Posterior cingulate gyrus (tissue), 11 donors: ENCODE measurements around the gene FOXN3.

Experiments used
- DNase-seq, 10 donors: peaks; one replicate each; pipeline versions ENCODE4 v3.0.0 to v3.0.0-alpha.2; 2020 to 2021; ENCODE audit warnings: mixed read lengths in 3 of 10
- intact Hi-C: fragments of 100-400 bp; cut with DNase I; formaldehyde crosslinking; loops from one replicate; pipeline ENCODE4 v1.15.1; 2023

The FOXN3 gene

DNA sequence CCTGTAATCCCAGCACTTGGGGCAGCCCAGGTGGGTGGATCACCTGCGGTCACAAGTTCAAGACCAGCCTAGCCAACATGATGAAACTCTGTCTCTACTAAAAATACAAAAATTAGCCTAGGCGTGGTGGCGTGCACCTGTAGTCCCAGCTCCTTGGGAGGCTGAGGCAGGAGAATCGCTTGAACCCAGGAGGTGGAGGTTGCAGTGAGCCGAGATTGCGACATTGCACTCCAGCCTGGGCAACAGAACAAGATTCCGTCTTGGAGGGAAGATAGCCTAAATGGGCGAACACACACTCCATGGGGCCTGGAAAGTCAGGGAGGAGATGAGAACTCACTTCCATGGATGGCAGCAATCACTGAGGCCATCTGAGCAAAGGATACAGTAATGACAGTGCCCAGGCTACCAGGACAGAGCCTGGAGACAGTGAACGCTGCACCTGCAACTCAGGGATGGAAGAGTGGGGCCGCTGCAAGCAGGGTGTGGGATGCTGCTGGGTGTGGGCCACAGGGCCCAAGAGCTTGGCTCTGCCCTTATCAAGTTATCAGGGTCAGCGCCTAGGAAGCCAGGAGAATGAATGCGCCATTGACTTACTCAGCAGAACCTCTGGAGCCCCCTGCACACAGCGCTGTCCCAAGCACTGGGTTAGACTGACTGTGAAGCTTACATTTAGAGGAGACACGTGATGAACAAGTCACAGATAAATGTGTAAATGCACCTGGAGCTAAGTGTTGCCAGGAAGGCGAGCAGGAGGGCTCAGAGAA, 28.9 kb downstream of the FOXN3 start:
- intact Hi-C loops = no loop called here

DNA sequence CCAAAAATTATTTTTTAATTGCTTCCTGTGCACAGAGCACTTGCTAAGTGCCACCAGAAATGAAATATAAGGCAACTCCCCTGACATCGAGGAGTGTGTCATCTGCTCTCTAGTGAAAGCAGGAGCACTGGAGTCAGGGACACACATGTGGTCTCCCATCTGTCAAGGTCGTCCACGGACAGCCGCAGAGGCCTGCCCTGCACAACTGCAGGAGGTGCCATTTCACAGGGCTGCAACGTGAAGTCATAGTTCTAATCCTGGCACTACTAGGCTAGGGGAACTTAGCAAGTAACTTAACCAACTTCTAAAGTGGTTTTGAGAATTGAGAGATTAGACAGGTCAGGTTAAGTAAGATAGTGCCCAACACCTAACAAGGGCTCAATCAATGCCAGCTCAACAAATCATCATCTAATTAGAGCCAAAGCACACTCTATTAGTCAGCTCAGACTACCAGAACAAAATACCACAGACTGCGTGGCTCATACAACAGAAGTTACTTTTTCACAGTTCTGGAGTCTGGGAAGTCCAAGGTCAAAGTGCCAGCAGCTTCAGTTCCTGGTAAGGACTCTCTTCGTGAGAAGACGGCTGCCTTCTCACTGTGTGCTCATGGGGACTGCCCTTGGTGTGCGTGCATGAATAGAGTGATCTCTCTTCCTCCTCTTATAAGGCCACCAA, 30.7 kb downstream of the FOXN3 start:
- intact Hi-C loops = no loop called here
- DNase-seq = no peak

More for the DNA sequence above, 28.9 kb downstream of the FOXN3 start:
- peak in 1 of 10 donors; percentile 47 for DNase-seq

DNA sequence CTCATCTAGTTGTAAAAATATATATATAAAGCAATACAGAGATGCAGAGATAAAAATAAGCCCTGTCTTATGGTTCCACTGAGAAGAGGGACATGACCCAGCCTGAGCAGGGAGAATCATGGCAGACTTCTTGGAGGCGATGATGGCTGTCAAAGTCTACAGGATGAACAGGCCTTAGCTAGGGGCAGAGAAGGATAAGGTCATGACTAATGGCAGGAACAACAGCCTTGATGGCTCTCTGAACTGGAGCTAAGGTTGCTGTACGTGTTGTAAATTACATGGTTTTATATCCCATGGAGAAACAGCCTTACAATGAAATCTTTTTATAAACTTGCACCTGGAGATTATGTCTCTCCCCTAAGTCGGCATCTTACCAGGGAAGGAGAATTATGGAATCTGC, 32.4 kb downstream of the FOXN3 start:
- no peak for DNase-seq
- intact Hi-C loops = no loop called here

DNA sequence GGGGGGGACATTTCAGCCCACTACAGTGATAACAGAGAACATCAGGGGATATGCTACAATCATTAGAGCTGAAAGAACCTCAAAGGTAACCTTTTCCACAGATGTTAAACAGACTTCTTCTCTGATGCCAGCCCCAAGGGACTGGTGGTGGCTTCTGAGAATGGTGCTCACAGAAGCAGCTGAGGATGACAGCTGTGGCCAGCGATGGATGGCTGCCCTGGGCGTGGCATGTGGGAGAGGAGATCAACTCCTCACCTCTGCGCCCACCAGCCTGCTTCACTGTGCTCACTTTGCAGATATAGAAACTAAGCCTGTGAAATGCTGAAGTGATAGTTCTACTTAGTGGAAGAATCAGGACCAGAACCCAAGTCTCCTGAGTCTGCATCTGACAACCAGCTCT, 33.0 kb downstream of the FOXN3 start:
- intact Hi-C loops = no loop called here
- no peak for DNase-seq

DNA sequence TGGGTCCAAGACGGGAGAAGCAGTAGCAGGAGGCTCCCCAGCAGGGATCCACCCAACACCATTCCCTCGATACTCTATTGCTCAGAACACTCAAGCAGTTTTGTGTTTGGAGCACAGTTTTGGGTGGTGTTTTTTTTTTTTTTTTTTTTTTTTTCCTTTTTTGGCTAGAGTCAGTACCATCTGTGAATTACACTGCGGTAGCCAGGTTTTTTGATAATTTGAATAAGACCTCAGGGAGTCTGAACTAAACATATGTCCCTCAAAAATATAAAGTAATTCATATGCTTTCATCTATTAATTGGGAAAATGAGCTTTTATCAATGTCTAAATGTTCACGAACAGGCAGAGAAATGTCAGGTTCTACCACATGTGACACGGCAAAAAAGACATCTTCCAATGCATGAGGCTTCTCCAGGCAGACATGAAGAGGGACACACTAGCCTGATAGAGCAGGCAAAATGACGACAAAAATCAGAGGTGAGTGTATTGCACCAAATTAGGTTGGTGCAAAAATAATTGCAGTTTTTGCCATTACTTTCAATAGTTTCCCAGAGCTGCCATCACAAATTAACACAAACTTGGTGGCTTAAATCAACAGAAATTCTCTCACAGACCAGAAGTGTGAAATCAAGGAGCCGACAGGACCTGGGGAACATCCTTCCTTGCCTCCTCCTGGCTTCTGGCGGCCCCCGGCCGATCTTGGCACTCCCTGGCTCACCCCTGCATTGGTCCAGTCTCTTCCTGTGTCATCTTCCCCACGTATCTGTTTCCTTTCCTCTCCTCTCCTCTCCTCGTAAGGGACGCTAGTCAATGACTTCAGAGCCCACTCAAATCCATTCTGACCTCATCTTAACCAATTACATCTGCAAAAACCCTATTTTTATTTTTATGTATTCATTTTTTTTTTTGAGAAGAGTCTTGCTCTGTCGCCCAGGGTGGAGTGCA, 33.9 kb downstream of the FOXN3 start:
- intact Hi-C loops = no loop called here
- DNase-seq = no peak

DNA sequence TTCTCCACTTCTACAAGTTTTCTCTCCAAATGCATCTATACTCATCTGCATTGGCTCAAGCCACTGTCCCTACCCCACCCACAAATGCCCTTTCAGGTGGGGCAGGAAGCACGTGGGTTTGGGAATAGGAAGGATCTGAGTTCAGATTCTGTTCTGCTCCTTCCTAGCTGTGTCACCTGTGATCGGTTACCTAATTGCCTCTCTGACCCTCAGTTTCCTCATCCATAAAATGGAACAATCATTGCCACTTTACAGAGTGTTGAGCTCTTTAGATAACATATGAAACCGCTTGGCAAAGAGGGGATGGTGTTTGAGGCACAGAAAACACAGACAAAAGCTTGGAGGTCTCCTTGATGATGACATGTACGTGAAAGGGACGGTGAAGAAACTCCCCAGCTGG, 34.5 kb downstream of the FOXN3 start:
- intact Hi-C loops = no loop called here
- DNase-seq = no peak

DNA sequence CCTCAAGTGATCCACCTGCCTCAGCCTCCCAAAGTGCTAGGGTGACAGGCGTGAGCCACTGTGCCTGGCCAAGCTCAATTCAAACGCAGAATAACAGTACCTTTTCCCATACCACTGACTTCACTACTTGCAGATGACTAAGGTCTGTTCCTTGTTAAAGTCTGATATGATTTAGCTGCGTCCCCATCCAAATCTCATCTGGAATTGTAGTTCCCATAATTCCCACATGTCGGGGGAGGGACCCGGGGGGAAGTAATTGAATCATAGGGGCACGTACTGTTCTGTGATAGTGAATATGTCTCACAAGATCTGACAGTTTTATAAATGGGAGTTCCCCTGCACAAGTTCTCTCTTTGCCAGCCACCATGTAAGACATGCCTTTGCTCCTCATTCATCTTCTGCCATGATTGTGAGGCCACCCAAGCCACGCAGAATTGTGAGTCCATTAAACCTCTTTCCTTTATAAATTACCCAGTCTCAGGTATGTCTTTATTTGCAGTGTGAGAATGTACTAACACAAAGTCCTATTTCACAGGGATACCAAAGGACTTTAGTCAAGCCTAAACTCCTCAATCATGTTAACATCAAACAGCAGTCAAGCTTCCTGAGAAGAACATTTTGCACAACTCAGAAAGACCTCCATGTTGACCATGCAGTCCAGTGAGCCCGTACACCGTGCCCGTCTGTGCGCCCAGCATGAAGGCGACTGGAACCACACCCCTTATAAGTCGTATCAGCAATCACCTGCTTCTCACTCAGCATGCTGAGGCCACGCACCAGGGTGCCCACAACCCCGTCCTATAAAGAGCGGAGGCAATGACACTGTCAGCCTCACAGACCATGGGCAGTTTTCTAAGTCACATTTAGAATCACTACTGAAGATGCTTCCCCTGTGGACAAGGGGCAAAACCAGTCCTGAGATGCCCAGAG, 36.9 kb downstream of the FOXN3 start:
- DNase-seq = no peak
- intact Hi-C loops = no loop called here

DNA sequence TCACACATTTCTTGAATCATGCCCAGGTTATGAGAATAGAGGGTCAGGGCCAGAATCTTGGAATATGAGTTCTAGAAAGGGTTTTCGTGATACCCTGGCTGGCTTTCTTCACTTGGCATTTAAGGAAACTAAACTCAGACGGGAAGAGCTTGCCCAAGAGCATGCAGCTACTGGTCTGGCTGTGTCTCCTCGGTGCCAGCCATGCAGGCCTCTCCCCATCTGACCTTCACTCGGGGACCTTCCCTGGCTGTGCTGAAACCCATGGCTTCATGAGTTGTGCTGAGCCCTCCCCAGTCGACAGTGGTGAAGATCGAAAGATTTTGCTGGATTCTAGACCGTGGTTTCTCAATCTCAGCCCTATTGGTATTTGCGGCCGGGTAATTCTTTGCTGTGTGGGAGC, 38.0 kb downstream of the FOXN3 start:
- no peak for DNase-seq
- intact Hi-C loops = no loop called here

DNA sequence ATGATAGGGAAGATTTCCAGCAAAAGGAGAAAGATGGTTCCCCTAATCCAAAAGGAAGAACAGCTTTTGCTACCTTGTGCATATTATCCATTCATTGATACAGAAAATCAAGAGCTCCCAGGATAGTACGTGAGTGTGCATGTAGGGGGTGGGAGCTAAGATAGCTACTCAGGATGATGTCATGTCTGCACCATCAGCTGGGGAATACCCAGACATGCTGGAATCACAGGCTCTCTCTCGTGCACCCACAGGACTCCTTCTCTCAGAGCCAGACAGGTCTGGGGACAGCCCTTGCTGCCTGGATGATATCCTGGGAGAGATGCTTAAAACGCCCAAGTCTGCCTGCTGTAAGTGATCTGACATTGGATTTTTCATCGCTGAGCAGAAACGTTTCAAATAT, 38.9 kb downstream of the FOXN3 start:
- intact Hi-C loops = no loop called here
- no peak for DNase-seq

DNA sequence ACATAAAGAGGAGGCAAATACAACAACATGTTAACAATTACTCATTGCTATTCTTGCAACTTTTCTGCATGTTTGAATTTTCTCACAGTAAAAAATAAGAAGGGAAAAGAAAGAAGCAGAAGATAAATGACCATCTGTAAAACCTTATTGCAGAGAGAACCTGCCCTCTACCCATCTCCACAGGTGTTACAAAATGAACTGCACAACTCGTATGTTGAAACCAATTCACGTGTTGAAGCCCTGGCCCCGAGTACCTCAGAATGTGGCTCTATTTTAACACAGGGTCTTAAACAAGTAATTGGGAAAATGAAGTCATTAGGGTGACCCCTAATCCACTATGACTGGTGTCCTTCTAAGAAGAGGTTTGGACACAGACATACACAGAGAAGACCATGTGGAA, 39.5 kb downstream of the FOXN3 start:
- DNase-seq = no peak
- intact Hi-C loops = no loop called here

DNA sequence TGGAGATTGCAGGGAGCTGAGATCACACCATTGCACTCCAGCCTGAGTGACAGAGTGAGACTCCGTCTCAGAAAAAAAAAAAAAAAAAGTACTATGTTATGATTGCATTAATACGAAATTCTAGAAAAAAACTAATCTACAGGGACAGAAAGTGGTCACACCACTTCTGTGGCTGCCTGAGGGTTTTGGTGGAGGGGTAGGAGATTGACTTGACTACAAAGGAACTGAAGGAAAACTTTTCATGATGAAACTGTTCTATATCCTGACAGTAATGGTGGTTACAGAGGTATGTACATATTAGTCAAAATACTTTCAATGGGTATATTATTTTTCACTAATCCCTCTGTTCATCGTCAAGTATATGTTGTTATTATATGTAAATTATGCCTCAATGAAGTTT, 42.1 kb downstream of the FOXN3 start:
- intact Hi-C loops = no loop called here

DNA sequence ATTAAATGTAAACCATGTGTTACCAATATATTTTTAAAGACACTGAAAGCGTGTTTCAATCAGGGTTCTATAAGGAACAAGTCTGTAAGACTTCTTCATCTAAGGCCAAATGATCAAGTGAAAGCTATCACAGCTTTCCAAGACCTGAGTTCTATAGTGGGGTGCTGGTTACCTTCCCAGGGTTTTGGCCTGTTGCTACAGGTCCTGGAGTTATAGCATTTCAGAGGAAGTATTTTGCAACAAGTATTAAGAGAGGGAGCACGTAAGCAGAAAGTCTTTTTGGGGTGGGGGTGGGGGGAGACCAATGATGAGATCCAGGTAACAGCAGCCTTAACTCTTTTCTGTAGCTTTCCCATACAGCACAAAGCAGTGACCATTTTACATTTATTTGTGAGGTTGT, 43.8 kb downstream of the FOXN3 start:
- intact Hi-C loops = no loop called here
- DNase-seq = no peak

More for the DNA sequence above, 42.1 kb downstream of the FOXN3 start:
- DNase-seq = no peak

DNA sequence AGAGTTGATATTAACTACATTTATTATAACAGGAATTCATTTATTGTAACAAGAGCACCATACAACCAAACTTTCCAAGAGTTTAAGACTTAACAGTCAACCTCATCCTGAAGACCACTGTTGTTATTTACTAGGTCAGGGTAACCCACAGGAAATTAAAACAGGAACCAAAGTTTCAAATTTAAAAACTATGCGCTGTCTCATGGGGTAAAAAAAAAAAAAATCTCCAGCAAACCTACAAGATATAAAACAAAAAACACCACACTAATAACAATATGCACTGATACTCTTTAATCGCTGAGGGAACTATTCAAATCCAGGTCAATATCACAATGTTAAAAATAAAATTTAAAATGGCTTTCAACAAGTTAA, 44.5 kb downstream of the FOXN3 start:
- intact Hi-C loops = no loop called here
- DNase-seq = no peak

DNA sequence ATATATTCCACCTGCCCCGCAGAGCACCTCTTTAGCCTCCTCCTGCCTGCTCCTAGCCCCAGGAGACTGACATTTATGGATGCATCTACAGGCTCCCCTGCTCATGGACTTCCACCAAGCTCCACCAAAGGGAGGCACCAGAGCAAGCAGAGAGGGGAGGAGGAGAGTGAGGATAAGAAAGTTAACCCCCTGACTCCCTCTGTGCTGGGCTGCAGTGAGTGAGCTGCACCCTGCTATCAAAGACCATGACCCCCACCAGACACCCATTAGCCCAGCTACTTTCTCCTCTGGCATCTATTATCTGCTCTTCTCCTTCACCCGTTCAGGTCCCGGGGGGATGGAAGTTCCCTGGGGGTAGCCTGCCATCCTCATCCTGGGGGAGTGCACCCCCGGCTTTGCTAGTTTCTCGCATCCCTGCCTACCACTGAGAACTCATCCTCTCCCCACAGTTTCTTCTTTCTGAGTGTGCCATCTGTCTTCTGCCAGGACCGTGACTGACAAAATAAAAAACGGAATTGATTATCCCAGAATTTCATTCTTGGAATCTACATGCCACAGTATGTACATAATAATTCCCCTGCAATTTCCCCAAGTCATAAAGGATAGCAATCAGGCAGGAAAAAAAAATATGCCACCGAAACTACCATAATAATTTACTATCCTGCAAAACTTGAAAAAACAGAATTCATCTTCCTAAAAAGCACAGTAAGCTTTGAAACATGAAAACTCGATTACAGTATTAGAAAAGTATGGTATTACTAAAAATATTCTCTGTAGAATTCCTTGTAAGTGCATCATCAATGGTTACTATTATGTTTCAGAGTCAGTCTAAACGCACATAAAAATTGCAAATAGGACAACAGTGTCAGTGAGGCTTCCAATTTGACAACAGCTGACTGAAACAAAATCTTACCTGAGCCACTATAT, 45.2 kb downstream of the FOXN3 start:
- DNase-seq = no peak
- intact Hi-C loops = no loop called here

DNA sequence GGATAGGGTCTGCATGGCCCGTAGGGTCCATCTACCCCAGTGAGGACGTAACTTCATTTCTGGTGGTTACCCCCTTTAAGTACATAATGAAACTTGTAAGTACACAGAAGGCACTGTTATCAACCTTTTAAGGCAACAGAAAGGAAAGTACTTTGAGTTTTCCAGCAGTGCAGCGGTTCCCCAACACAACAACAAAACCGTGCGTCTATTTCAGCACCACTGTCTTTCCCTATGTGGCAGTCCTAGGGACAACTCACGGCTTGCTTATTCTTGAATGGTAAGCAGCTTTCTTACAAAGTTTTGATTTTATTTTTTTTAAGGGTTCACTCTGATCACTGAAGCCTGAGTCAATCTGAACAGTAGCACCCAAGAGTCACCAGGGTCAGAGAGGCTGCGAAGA, 46.3 kb downstream of the FOXN3 start:
- intact Hi-C loops = no loop called here
- no peak for DNase-seq

DNA sequence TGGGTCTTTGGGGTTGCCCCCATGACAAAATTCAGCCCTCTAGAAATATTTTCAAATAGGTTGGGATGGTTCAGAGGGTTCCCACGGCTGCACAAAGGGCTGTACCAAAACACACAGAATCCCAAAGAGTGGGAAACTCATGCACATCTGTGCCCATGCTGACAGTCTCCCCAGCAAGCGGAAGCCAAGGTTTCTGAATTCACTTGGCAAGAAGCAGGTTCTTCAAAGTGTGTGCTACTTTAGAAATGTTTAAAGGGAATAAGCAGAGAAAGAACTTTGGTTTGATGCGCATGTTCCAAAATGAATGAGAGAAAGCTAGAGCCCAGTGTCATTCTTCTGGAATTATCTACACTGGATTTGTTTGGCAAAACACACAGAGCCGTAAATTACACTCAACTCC, 46.7 kb downstream of the FOXN3 start:
- intact Hi-C loops = no loop called here
- no peak for DNase-seq

DNA sequence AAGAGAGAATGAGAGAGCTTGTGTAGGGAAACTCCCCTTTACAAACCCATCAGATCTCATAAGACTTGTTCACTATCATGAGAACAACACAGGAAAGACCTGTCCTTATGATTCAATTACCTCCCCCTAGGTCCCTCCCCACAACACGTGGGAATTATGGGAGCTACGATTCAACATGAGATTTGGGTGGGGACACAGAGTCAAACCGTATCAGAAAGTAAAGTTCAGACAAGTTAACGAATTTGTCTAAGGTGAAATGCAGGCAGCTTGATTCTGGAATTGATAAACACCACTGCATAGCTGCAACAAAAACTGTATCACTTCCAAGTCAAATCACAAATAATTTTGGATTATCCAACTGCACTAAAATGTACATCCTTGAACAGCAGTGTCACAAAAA, 47.4 kb downstream of the FOXN3 start:
- no peak for DNase-seq
- intact Hi-C loops = no loop called here

DNA sequence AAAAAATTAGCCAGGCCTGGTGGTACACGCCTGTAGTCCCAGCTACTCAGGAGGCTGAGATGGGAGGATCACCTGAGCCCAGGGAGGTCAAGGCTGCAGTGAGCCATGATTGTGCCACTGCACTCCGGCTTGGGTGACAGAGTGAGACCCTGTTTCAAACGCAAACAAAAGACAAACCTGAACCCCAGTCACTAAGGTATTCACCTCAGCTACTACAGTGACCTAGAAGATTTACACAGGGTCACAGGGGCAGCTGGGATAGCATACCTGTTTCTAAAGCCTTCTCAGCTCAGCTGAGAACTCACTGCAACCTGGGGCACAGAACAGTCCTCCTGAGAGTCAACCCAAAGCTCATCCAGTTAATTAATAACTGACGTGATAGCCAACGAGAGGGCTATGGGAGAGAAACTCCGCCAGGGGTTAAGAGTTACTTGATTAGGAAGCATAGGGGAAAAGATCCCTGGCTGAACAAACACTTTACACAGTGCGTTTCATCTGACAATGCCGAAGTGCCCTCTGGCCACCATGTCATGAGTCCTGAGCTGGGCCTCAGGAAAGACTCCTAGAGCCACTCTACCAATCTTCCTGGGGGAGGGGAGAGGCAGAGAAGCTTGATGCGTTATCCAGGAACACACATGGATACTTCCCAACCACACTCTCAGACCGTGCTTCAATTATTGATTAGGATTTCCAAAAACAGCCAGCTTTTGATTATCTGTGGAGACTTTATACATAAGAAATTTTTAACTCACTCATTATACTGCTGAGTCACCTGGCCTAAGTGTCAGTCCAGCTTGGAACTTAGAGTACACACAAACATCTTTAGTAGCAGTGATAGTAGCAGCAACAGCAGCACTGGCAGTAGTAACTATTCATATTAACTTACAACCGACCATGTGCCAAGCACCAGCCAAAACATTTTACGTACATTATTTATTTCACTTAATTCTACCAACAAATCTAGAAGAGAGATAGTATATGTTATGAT, 48.2 kb downstream of the FOXN3 start:
- no peak for DNase-seq
- intact Hi-C loops = no loop called here
